ENCODE measurements around the gene PDIA5. TPM values are rescaled to one million over a fixed set of nuclear protein-coding genes. Genes with fewer than 3 reads are reported as not detected.

Gene PDIA5
- polyA plus RNA-seq, 1 donor (not counting 4 experiments of a cell fraction or from before 2014, with no cell fraction given): 29.8 TPM

GRCh38 chr3:123202451-123202850 lies 135.6 kb downstream of the PDIA5 start:
- TF ChIP-seq EZH2 (IDR thresholded peaks at IDR 0.05; ENCODE audit: low read length) (no peak), CTCF (optimal IDR thresholded peaks at IDR 0.05 in 1 of 3, IDR thresholded peaks at IDR 0.05 in 1 of 3, conservative IDR thresholded peaks at IDR 0.05 in 1 of 3; ENCODE audit: extremely low read depth in 1 of 3, insufficient read depth in 2 of 3, low read length in 3 of 3) (peak in 1 of 3 experiments; percentile 11)
- no peak for DNase-seq (ENCODE audit: low read depth, low spot score)
- dilution Hi-C loops (cut with MboI; ENCODE audit: extremely low pct_ligation_motif_present, low sequenced_read_pairs): no loop called here
- no peaks in the 10 kb centered on the region for H3K27me3 ChIP-seq (ENCODE audit: control insufficient read depth, extremely low read depth, insufficient read depth, low read length)
- H3K4me1 ChIP-seq (ENCODE audit: control insufficient read depth, extremely low read depth, insufficient read depth, low read length): peaks cover 17% of the 10 kb centered on the region
- peak overlapping the region; percentile 75 for H3K4me2 ChIP-seq (ENCODE audit: control insufficient read depth, extremely low read depth, insufficient read depth, low read depth, low read length)
- H3K9me1 ChIP-seq (ENCODE audit: control insufficient read depth, extremely low read depth, insufficient read depth, low read length): no peaks in the 10 kb centered on the region
- peak overlapping the region; percentile 81 to 92 (median 83) for H3K4me3 ChIP-seq (ENCODE audit: control insufficient read depth in 2 of 3, extremely low read depth in 1 of 3, insufficient read depth in 2 of 3, low read depth in 1 of 3, low read length in 3 of 3)
- H3K9ac ChIP-seq (ENCODE audit: control insufficient read depth, extremely low read depth, insufficient read depth, low read length): peak overlapping the region; percentile 92
- H3K9me3 ChIP-seq (ENCODE audit: control insufficient read depth, low read depth, low read length): no peaks in the 10 kb centered on the region
- peak overlapping the region; percentile 94 for H2AFZ ChIP-seq (ENCODE audit: control insufficient read depth, low read length)
- H4K20me1 ChIP-seq (ENCODE audit: control insufficient read depth, extremely low read depth, insufficient read depth, low read length): no peaks in the 10 kb centered on the region
- H3K79me2 ChIP-seq (ENCODE audit: control insufficient read depth, insufficient read depth, low read length): peaks cover 31% of the 10 kb centered on the region
- peak overlapping the region; percentile 80 for H3K27ac ChIP-seq (ENCODE audit: control insufficient read depth, insufficient read depth, low read length)
- H3K36me3 ChIP-seq (ENCODE audit: control insufficient read depth in 2 of 2, extremely low read depth in 1 of 2, insufficient read depth in 2 of 2, low read length in 2 of 2): no peaks in the 10 kb centered on the region
- FAIRE-seq: no peak

Other genes starting within 250 kb of the PDIA5 start
- gene SEMA5B, start 39.3 kb upstream of the PDIA5 start, polyA plus RNA-seq: 0.03 to 0.28 TPM (median 0.04 TPM) in 3 replicates
- 26.1 to 32.9 TPM (median 32.8 TPM) in 3 replicates for gene SEC22A, start 134.9 kb downstream of the PDIA5 start, polyA plus RNA-seq

Measured in keratinocyte (primary cell).